Measurements from ENCODE around the gene LIN54.
"Not testable (repeated sequence)": the region's sequence is repeated elsewhere in the genome, so short reads cannot be mapped to it uniquely, and the experiment has no call there.

GRCh38 chr4:83003044-83003791, 7.4 kb downstream of the LIN54 start:
- not testable (repeated sequence) for TF ChIP-seq TEAD4 (IDR thresholded peaks at IDR 0.05; ENCODE audit: borderline replicate concordance, insufficient read depth); EP300 (IDR thresholded peaks at IDR 0.05; ENCODE audit: borderline replicate concordance in 1 of 2, low read depth in 1 of 2, low read length in 1 of 2); CTCF (IDR thresholded peaks at IDR 0.05); MXI1 (IDR thresholded peaks at IDR 0.05; ENCODE audit: low read depth, low read length); JUND (IDR thresholded peaks at IDR 0.05); ZBTB33 (IDR thresholded peaks at IDR 0.05; ENCODE audit: borderline replicate concordance, low read depth); REST (IDR thresholded peaks at IDR 0.05; ENCODE audit: low read depth, low read length)
